IMR-90 (cell line): ENCODE measurements around the gene PLEKHG7. TPM values are rescaled to one million over a fixed set of nuclear protein-coding genes. Genes with fewer than 3 reads are reported as not detected.

Source experiments
- ATAC-seq: fragments of 200-7000 bp; cut with Tn5 transposase; 2 replicates; pipeline ENCODE4 v1.9.1; 2020; ENCODE audit warnings: low read depth, mild to moderate bottlenecking, moderate library complexity
- BruUV-seq: library from RNA; stranded (reverse); fragments of 400-500 nt; replicated peaks from 2 replicates; lab custom pipeline; 2021; lab: Mats Ljungman, UMichigan
- CTCF ChIA-PET: fragments of 300-600 bp; formaldehyde crosslinking; extraction: SDS; loops from one replicate; lab custom pipeline; 2021; ENCODE audit warnings: antibody characterized with exemption; lab: Yijun Ruan, JAX
- POLR2A ChIA-PET: fragments of 300-600 bp; sonication (Branson Sonifier 250); formaldehyde crosslinking; loops from one replicate; lab custom pipeline; 2022; ENCODE audit warnings: antibody characterized with exemption; ENCODE audit not compliant: unreplicated experiment; lab: Charles Lee
- DNase-seq: peaks from one replicate; pipeline ENCODE4 v3.0.0; 2013
- H2AFZ ChIP-seq: replicated peaks from 2 replicates; pipeline ENCODE3; 2013; ENCODE audit warnings: low read length, mild to moderate bottlenecking; ENCODE audit not compliant: poor library complexity
- H2AK5ac ChIP-seq: 2 replicates; pipeline ENCODE4 v1.6.1; 2013; ENCODE audit warnings: low read depth, low read length, inconsistent platforms
- H2AK9ac ChIP-seq: replicated peaks from 2 replicates; pipeline ENCODE3; 2013; ENCODE audit warnings: mild to moderate bottlenecking, low read depth, low read length, moderate library complexity; ENCODE audit not compliant: poor library complexity
- H2BK120ac ChIP-seq: 2 replicates; pipeline ENCODE4 v1.6.1; 2013; ENCODE audit warnings: low read depth, low read length, inconsistent platforms
- H2BK15ac ChIP-seq: 3 replicates; pipeline ENCODE4 v1.6.1; 2013; ENCODE audit warnings: low read depth, low read length, inconsistent platforms
- H2BK20ac ChIP-seq: 2 replicates; pipeline ENCODE4 v1.6.1; 2013; ENCODE audit warnings: low read depth, mild to moderate bottlenecking, inconsistent platforms, low read length, moderate library complexity
- H2BK5ac ChIP-seq: 2 replicates; pipeline ENCODE4 v1.6.1; 2013; ENCODE audit warnings: mild to moderate bottlenecking, low read depth, low read length, inconsistent platforms; ENCODE audit not compliant: poor library complexity, severe bottlenecking
- H3K14ac ChIP-seq: replicated peaks from 2 replicates; pipeline ENCODE4 v1.6.1; 2013; ENCODE audit warnings: low read depth, low read length, inconsistent platforms
- H3K18ac ChIP-seq: 2 replicates; pipeline ENCODE4 v1.6.1; 2013; ENCODE audit warnings: low read depth, low read length, control low read depth
- H3K23ac ChIP-seq: 2 replicates; pipeline ENCODE4 v1.6.1; 2013; ENCODE audit warnings: low read depth, low read length, inconsistent platforms
- H3K27ac ChIP-seq: 2 replicates; pipeline ENCODE4 v1.5.1; 2013; ENCODE audit warnings: mild to moderate bottlenecking, control low read depth, low read length; ENCODE audit not compliant: insufficient read depth
- H3K27me3 ChIP-seq: 2 replicates; pipeline ENCODE4 v1.6.1; 2013; ENCODE audit warnings: low read length; ENCODE audit not compliant: control insufficient read depth, insufficient read depth
- H3K36me3 ChIP-seq: 2 replicates; pipeline ENCODE4 v1.6.1; 2013; ENCODE audit warnings: low read length, mixed read lengths; ENCODE audit not compliant: control insufficient read depth, insufficient read depth
- H3K4ac ChIP-seq: 2 replicates; pipeline ENCODE4 v1.6.1; 2013; ENCODE audit warnings: low read depth, low read length, inconsistent platforms
- H3K4me1 ChIP-seq: 2 replicates; pipeline ENCODE4 v1.6.1; 2013; ENCODE audit warnings: low read length, mixed read lengths; ENCODE audit not compliant: control insufficient read depth, insufficient read depth
- H3K4me2 ChIP-seq: 2 replicates; pipeline ENCODE4 v1.6.1; 2013; ENCODE audit warnings: low read depth, mild to moderate bottlenecking, control low read depth, low read length, moderate library complexity
- H3K4me3 ChIP-seq: 2 replicates; pipeline ENCODE4 v1.5.1; 2013; ENCODE audit warnings: low read depth, mild to moderate bottlenecking, control low read depth, low read length, moderate library complexity; ENCODE audit not compliant: insufficient read depth
- H3K56ac ChIP-seq: 2 replicates; pipeline ENCODE4 v1.6.1; 2013; ENCODE audit warnings: low read length, inconsistent platforms; ENCODE audit not compliant: insufficient read depth; ENCODE audit errors: extremely low read depth
- H3K79me1 ChIP-seq, 2 experiments: 2 replicates each; pipeline ENCODE4 v1.6.1; 2013; ENCODE audit warnings: low read length in 2 of 2, inconsistent platforms in 1 of 2, low read depth in 1 of 2
- H3K9ac ChIP-seq: 2 replicates; pipeline ENCODE4 v1.6.1; 2013; ENCODE audit warnings: low read depth, low read length, control low read depth
- H3K9me1 ChIP-seq: 2 replicates; pipeline ENCODE4 v1.6.1; 2013; ENCODE audit warnings: low read length, inconsistent platforms; ENCODE audit not compliant: insufficient read depth
- H3K9me3 ChIP-seq: 2 replicates; pipeline ENCODE4 v1.6.1; 2013; ENCODE audit warnings: low read length; ENCODE audit not compliant: control insufficient read depth, insufficient read depth
- H4K20me1 ChIP-seq: 2 replicates; pipeline ENCODE4 v1.6.1; 2013; ENCODE audit warnings: low read length, inconsistent platforms; ENCODE audit not compliant: insufficient read depth
- H4K5ac ChIP-seq: 2 replicates; pipeline ENCODE4 v1.6.1; 2013; ENCODE audit warnings: mild to moderate bottlenecking, low read depth, low read length, control low read depth
- H4K8ac ChIP-seq, 2 experiments: 2 replicates each; pipeline ENCODE4 v1.6.1; 2013; ENCODE audit warnings: low read depth in 2 of 2, low read length in 2 of 2, control low read depth in 1 of 2, inconsistent platforms in 1 of 2
- H4K91ac ChIP-seq: 2 replicates; pipeline ENCODE4 v1.6.1; 2013; ENCODE audit warnings: low read depth, low read length, inconsistent platforms; ENCODE audit not compliant: insufficient read depth
- CEBPB ChIP-seq: IDR thresholded peaks from 2 replicates; pipeline ENCODE4 v1.6.1; 2012; ENCODE audit warnings: low read depth, low read length, improper control_type of control experiment
- CTCF ChIP-seq: conservative IDR thresholded peaks from 2 replicates; pipeline ENCODE4 v1.5.1; 2012; ENCODE audit warnings: mild to moderate bottlenecking, low read depth, low read length, improper control_type of control experiment
- ELK1 ChIP-seq: fragments of 150-350 bp; IDR thresholded peaks from 2 replicates; pipeline ENCODE4 v1.6.1; 2016; ENCODE audit warnings: low read depth, mild to moderate bottlenecking, low read length, moderate library complexity, borderline replicate concordance
- FOS ChIP-seq: fragments of 150-350 bp; IDR thresholded peaks from 2 replicates; pipeline ENCODE4 v1.6.1; 2016; ENCODE audit warnings: low read depth, low read length
- MAFK ChIP-seq: IDR thresholded peaks from 2 replicates; pipeline ENCODE4 v1.6.1; 2012; ENCODE audit warnings: low read depth, low read length, improper control_type of control experiment
- MXI1 ChIP-seq: IDR thresholded peaks from 2 replicates; pipeline ENCODE4 v1.6.1; 2012; ENCODE audit warnings: low read depth, mild to moderate bottlenecking, low read length, moderate library complexity, borderline replicate concordance
- NFE2L2 ChIP-seq: fragments of 150-350 bp; IDR thresholded peaks from 2 replicates; pipeline ENCODE4 v1.6.1; 2016; ENCODE audit warnings: low read depth, mild to moderate bottlenecking, low read length
- POLR2A ChIP-seq: IDR thresholded peaks from 2 replicates; pipeline ENCODE4 v1.6.1; 2012; ENCODE audit warnings: mild to moderate bottlenecking, low read depth, low read length
- RFX5 ChIP-seq: IDR thresholded peaks from 2 replicates; pipeline ENCODE4 v1.8.0; 2012; ENCODE audit warnings: low read depth, mild to moderate bottlenecking, low read length, moderate library complexity
- WGBS, 2 experiments: methylation state at CpG; one replicate each; pipeline versions ENCODE4 v1.1.5 to v1.1.7; 2013; ENCODE audit warnings: missing lambda C conversion rate in 2 of 2; ENCODE audit not compliant: insufficient read length in 1 of 2; ENCODE audit errors: extremely low coverage in 2 of 2; 5-methylcytosine and 5-hydroxymethylcytosine counted together
- dilution Hi-C: fragments of 300-500 bp; cut with HindIII; formaldehyde crosslinking; loops from one replicate; pipeline ENCODE4 v1.14.3; 2018; ENCODE audit warnings: low sequenced_read_pairs; ENCODE audit not compliant: unreplicated experiment
- in situ Hi-C: fragments of 300-500 bp; cut with MboI; formaldehyde crosslinking; loops from 3 replicates; pipeline ENCODE4 v1.14.3; 2019; ENCODE audit warnings: low sequenced_read_pairs, inconsistent platforms, mixed read lengths
- intact Hi-C: fragments of 100-400 bp; cut with micrococcal nuclease; formaldehyde crosslinking; loops from 2 replicates; pipeline ENCODE4 v1.10.0; 2022
- polyA plus RNA-seq, 3 experiments: library from polyadenylated mRNA; depleted of rRNA; stranded (reverse); fragments of >200 nt; gene quantifications; 2 replicates each; pipeline ENCODE4 v1.2.3, GENCODE V29; 2012; ENCODE audit warnings: low replicate concordance in 1 of 3
- total RNA-seq: library from RNA; depleted of rRNA; stranded (reverse); fragments of >200 nt; gene quantifications from 2 replicates; pipeline ENCODE4 v1.2.3, GENCODE V29; 2012

PLEKHG7 gene
- total and polyA plus RNA-seq, 2 of the 4 experiments (the other 2 are of a cell fraction): not detected

- H3K14ac ChIP-seq: no peak overlapping the region
- ChIA-PET POLR2A (no interaction called here), CTCF (no interaction called here)
- H3K23ac ChIP-seq: no peak overlapping the region
- intact Hi-C loops: no loop called here
- H3K9me1 ChIP-seq: peaks cover 3% of the 10 kb centered on the region
- TF ChIP-seq MAFK: no peak
- no peak for TF ChIP-seq FOS
- TF ChIP-seq CTCF: no peak
- no peak for TF ChIP-seq MXI1
- no peak for TF ChIP-seq POLR2A
- no peak for TF ChIP-seq ELK1
- no peak for TF ChIP-seq RFX5
- no peak for TF ChIP-seq CEBPB
- TF ChIP-seq NFE2L2: no peak
- dilution Hi-C loops: no loop called here
- no TSS peak for BruUV-seq
- no peak overlapping the region for H3K18ac ChIP-seq
- H3K4ac ChIP-seq: no peak overlapping the region
- H2AK5ac ChIP-seq: no peak overlapping the region
- no peak overlapping the region for H2BK20ac ChIP-seq
- no peak overlapping the region for H2BK5ac ChIP-seq
- no peak overlapping the region for H2AFZ ChIP-seq
- no peak overlapping the region for H2BK120ac ChIP-seq
- no peak overlapping the region for H4K8ac ChIP-seq
- 80% methylated on average over 3 of the region's 3 CpGs; no CpG with 5 or more reads in 1 of the 2 experiments for WGBS, 2 experiments
- no peak overlapping the region for H3K9ac ChIP-seq
- peaks cover 5% of the 10 kb centered on the region for H3K4me1 ChIP-seq
- no peak overlapping the region for H2AK9ac ChIP-seq
- no peak overlapping the region for H3K56ac ChIP-seq
- no peaks in the 10 kb centered on the region for H4K20me1 ChIP-seq
- ATAC-seq: no peak
- no peaks in the 10 kb centered on the region for H3K27me3 ChIP-seq
- in situ Hi-C loops: no loop called here
- no peak for DNase-seq
- H2BK15ac ChIP-seq: no peak overlapping the region
- no peak overlapping the region for H4K5ac ChIP-seq
- no peak overlapping the region for H4K91ac ChIP-seq
- no peak overlapping the region for H3K4me3 ChIP-seq
- H3K27ac ChIP-seq: no peak overlapping the region
- peaks cover 2% of the 10 kb centered on the region for H3K9me3 ChIP-seq
- H3K79me1 ChIP-seq: no peaks in the 10 kb centered on the region
- no peak overlapping the region for H3K4me2 ChIP-seq
- no peaks in the 10 kb centered on the region for H3K36me3 ChIP-seq
These were observed 20.1 kb downstream of the PLEKHG7 start for GRCh38 chr12:92722897-92723296.
